ENCODE measurements around the gene TTC1. TPM values are rescaled to one million over a fixed set of nuclear protein-coding genes. Genes with fewer than 3 reads are reported as not detected.
A peak's percentile ranks its signal among the peaks of the same experiment; 100 is the strongest.

The TTC1 gene
- total RNA-seq, 1 donor, result 51.0 TPM

DNA sequence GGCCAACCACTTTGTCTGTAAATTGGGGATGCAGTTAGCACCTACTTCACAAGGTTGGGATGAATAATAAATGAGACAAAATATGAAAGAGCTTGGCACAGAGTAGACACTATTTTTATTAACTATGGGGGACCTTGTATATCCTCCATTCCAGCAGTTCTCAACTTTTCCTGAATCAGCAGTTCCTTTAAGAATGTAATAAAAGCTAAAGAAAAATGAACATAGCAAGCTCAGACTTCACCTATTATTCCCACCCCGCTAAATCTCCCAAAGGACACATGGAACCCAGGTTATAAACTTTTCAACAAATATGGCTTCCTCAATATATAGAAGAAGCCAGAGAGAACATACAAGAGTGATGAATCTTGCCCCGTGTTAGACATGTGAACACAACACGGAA, 32.0 kb upstream of the TTC1 start:
- no peak for TF ChIP-seq CTCF (IDR thresholded peaks at IDR 0.05; ENCODE audit: insufficient read depth, low read depth, low read length)
- DNase-seq (ENCODE audit: low read depth), result no peak
- H3K4me3 ChIP-seq (ENCODE audit: low read depth, low read length), result no peak overlapping the region

- TF ChIP-seq CTCF (IDR thresholded peaks at IDR 0.05; ENCODE audit: insufficient read depth, low read depth, low read length), result no peak
- DNase-seq (ENCODE audit: low read depth), result no peak
- no peak overlapping the region for H3K4me3 ChIP-seq (ENCODE audit: low read depth, low read length)
Measured at GRCh38 chr5:159978358-159978757, 30.6 kb upstream of the TTC1 start.

GRCh38 chr5:159982421-159983173, 26.3 kb upstream of the TTC1 start:
- TF ChIP-seq CTCF (IDR thresholded peaks at IDR 0.05; ENCODE audit: insufficient read depth, low read depth, low read length), result no peak
- no peak for DNase-seq (ENCODE audit: low read depth)
- no peak overlapping the region for H3K4me3 ChIP-seq (ENCODE audit: low read depth, low read length)

- DNase-seq (ENCODE audit: low read depth), result peak; percentile 52
- TF ChIP-seq CTCF (IDR thresholded peaks at IDR 0.05; ENCODE audit: insufficient read depth, low read depth, low read length), result peak; percentile 71
- H3K4me3 ChIP-seq (ENCODE audit: low read depth, low read length), result peak overlapping the region; percentile 53
Measured at GRCh38 chr5:159987031-159987674, 21.8 kb upstream of the TTC1 start.

GRCh38 chr5:159990506-159990905, 18.4 kb upstream of the TTC1 start:
- H3K4me3 ChIP-seq (ENCODE audit: low read depth, low read length), result no peak overlapping the region
- TF ChIP-seq CTCF (IDR thresholded peaks at IDR 0.05; ENCODE audit: insufficient read depth, low read depth, low read length), result peak; percentile 7
- no peak for DNase-seq (ENCODE audit: low read depth)

- DNase-seq (ENCODE audit: low read depth), result no peak
- TF ChIP-seq CTCF (IDR thresholded peaks at IDR 0.05; ENCODE audit: insufficient read depth, low read depth, low read length), result no peak
- H3K4me3 ChIP-seq (ENCODE audit: low read depth, low read length), result no peak overlapping the region
Measured at GRCh38 chr5:159992566-159992965, 16.4 kb upstream of the TTC1 start.
